ENCODE results near the gene PDK1. TPM values are rescaled to one million over a fixed set of nuclear protein-coding genes. Genes with fewer than 3 reads are reported as not detected.

The PDK1 gene
- total RNA-seq, 4 donors from 2014 or later, result 10.3 to 21.4 (median 16.7) TPM

DNA sequence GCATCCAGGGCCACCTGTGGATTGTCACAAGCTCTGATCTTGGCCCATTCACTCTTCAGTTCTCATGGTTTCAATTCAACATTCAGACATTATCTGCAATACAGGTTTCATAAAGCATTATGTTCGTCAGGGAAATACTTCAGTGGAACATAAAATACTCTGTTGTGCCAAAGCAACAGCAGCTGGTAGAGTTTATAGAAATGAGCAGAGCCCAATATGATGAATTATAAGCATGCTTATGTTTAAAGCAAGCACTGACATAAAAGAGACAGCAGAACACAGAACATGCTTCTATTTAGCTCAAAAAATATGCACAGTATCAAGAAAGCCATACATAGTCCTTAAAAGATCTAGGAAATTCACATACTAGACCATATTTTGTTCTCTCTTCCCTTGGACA, 71.3 kb downstream of the PDK1 start:
- intact Hi-C loops (cut with DNase I), result no loop called here
- WGBS, 2 donors, result 72 to 90% methylated on average over 1 of the region's 1 CpG
- no peak overlapping the region for H3K4me3 ChIP-seq
- no peak for DNase-seq
- H3K27me3 ChIP-seq, result no peaks in the 10 kb centered on the region
- no peak overlapping the region for H3K27ac ChIP-seq
- no peaks in the 10 kb centered on the region for H3K4me1 ChIP-seq
- TF ChIP-seq, protein P1, sequence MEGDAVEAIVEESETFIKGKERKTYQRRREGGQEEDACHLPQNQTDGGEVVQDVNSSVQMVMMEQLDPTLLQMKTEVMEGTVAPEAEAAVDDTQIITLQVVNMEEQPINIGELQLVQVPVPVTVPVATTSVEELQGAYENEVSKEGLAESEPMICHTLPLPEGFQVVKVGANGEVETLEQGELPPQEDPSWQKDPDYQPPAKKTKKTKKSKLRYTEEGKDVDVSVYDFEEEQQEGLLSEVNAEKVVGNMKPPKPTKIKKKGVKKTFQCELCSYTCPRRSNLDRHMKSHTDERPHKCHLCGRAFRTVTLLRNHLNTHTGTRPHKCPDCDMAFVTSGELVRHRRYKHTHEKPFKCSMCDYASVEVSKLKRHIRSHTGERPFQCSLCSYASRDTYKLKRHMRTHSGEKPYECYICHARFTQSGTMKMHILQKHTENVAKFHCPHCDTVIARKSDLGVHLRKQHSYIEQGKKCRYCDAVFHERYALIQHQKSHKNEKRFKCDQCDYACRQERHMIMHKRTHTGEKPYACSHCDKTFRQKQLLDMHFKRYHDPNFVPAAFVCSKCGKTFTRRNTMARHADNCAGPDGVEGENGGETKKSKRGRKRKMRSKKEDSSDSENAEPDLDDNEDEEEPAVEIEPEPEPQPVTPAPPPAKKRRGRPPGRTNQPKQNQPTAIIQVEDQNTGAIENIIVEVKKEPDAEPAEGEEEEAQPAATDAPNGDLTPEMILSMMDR (IDR thresholded peaks at IDR 0.05), result no peak
- TF ChIP-seq POLR2A (IDR thresholded peaks at IDR 0.05), result no peak
- peaks cover 0 to 10% (median 0%) of the 10 kb centered on the region in 3 donors for H3K36me3 ChIP-seq
- H3K9me3 ChIP-seq, result no peaks in the 10 kb centered on the region

DNA sequence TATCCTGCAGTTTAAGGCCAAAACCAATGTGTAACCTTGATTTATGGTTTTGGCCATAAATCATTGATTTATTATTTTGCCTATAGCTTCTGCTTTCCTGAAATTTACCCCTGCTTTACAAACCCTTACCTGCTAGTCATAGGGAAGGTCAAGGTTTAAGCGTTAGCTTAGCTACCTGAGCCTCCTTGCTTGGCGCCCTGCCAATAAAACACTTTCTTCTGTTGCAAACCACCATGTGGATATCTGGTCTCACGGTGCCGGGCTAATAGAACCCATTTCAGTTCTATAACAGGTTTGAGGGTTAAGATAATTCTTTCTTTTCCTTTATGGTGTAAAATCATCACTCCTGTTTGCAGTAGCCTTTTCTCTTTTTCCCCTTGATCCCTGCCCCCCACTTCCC, 72.2 kb downstream of the PDK1 start:
- Histone ChIP-seq H3K27ac (no peak overlapping the region), H3K4me3 (no peak overlapping the region), H3K36me3 (peaks cover 0 to 10% (median 0%) of the 10 kb centered on the region in 3 donors), H3K9me3 (no peaks in the 10 kb centered on the region), H3K4me1 (no peaks in the 10 kb centered on the region), H3K27me3 (no peaks in the 10 kb centered on the region)
- DNase-seq, result no peak
- TF ChIP-seq, protein P1 (IDR thresholded peaks at IDR 0.05), result no peak
- no peak for TF ChIP-seq POLR2A (IDR thresholded peaks at IDR 0.05)
- intact Hi-C loops (cut with DNase I), result no loop called here
- 93 to 96% methylated on average over 4 of the region's 4 CpGs for WGBS, 2 donors

DNA sequence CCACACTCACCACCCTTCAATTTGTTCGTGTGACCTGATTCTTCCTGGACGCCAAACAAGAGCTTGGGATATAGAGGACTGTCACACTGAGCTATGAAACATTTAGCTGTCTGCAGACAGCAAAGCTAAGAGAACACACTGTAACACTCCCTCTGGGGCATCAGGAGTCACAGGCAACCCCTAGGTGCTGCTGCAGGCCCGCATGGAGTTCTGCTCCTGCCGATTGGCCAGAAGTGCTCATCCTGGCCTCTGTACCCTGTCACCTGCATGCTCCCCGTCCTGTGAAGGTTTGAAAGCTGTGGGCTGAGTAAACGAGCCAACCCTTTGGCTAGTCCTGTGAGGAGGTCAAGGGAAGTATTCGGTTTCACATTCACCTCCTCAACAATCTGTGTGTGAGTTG, 73.7 kb downstream of the PDK1 start:
- no peaks in the 10 kb centered on the region for H3K27me3 ChIP-seq
- peaks cover 0 to 10% (median 0%) of the 10 kb centered on the region in 3 donors for H3K36me3 ChIP-seq
- 89 to 92% methylated on average over 4 to 5 of the region's 7 CpGs for WGBS, 2 donors
- no peak overlapping the region for H3K4me3 ChIP-seq
- no peak for DNase-seq
- intact Hi-C loops (cut with DNase I), result no loop called here
- no peak overlapping the region for H3K27ac ChIP-seq
- no peaks in the 10 kb centered on the region for H3K9me3 ChIP-seq
- TF ChIP-seq, protein P1 (IDR thresholded peaks at IDR 0.05), result no peak
- TF ChIP-seq POLR2A (IDR thresholded peaks at IDR 0.05), result no peak
- no peaks in the 10 kb centered on the region for H3K4me1 ChIP-seq

DNA sequence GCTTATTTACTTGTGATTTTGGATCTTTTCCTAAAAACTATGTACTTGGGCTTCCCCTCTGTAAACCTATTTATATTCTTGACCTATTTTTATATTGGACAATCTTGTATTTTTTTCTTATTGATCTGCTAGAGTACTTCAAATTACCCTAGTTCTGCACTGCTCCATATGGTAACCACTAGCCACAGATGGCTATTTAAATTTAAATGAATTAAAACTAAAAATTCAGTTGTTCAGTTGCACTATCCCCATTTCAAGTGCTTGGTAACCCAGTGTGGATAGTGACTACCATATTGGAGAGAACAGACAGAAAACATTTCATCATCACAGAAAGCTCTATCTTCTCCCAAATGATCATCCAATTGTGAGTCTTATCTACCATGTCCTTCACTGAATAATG, 74.3 kb downstream of the PDK1 start:
- Histone ChIP-seq H3K27me3 (no peaks in the 10 kb centered on the region), H3K4me1 (no peaks in the 10 kb centered on the region), H3K4me3 (no peak overlapping the region), H3K27ac (no peak overlapping the region), H3K9me3 (no peaks in the 10 kb centered on the region), H3K36me3 (peaks cover 0 to 10% (median 0%) of the 10 kb centered on the region in 3 donors)
- intact Hi-C loops (cut with DNase I), result no loop called here
- no peak for DNase-seq
- TF ChIP-seq, protein P1 (IDR thresholded peaks at IDR 0.05), result no peak
- no peak for TF ChIP-seq POLR2A (IDR thresholded peaks at IDR 0.05)

DNA sequence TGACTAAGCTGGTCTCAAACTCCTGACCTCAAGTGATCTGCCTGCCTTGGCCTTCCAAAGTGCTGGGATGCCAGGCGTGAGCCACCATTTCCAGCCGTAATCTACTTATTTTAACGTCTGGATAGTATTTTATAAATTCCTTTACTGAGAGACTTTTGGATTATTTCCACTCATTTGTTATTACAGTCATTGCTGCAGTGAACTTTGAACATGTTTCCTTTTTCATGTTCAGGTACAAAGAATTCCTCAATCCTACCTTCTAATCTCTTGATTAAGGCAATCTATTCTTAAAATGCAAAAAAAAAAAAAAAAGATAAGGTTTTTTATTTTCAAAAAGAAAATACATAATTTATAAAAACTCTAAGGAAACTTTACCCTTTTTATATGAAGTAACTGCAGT, 78.6 kb downstream of the PDK1 start:
- DNase-seq, result no peak
- H3K36me3 ChIP-seq, result peaks cover 0 to 4% (median 0%) of the 10 kb centered on the region in 3 donors
- intact Hi-C loops (cut with DNase I), result no loop called here
- H3K27me3 ChIP-seq, result no peaks in the 10 kb centered on the region
- H3K4me1 ChIP-seq, result no peaks in the 10 kb centered on the region
- H3K4me3 ChIP-seq, result no peak overlapping the region
- 75 to 85% methylated on average over 3 of the region's 3 CpGs for WGBS, 2 donors
- H3K9me3 ChIP-seq, result no peaks in the 10 kb centered on the region
- no peak for TF ChIP-seq POLR2A (IDR thresholded peaks at IDR 0.05)
- TF ChIP-seq, protein P1 (IDR thresholded peaks at IDR 0.05), result no peak
- no peak overlapping the region for H3K27ac ChIP-seq
